Esophagus muscularis mucosa (tissue), 4 donors: ENCODE results near the gene PGM2L1. TPM values are rescaled to one million over a fixed set of nuclear protein-coding genes. Genes with fewer than 3 reads are reported as not detected.
A peak's percentile ranks its signal among the peaks of the same experiment; 100 is the strongest.

Experiments used
- DNase-seq: peaks from one replicate; pipeline ENCODE4 v3.0.0-alpha.2; 2017; ENCODE audit errors: extremely low spot score
- H3K27ac ChIP-seq, 4 donors: fragments of 200-600 bp; sonication (generic); replicated peaks in 1 of 4; 1 replicate in 3 of 4; 2 replicates in 1 of 4; pipeline ENCODE4 v1.5.1; 2016 to 2019; ENCODE audit warnings: mild to moderate bottlenecking in 1 of 4
- H3K27me3 ChIP-seq, 4 donors: fragments of 200-600 bp; sonication (generic); one replicate each; pipeline versions ENCODE4 v1.5.1 to v1.6.0; 2016 to 2019
- H3K36me3 ChIP-seq, 4 donors: fragments of 200-600 bp; sonication (generic); one replicate each; pipeline ENCODE4 v1.5.1; 2016 to 2019
- H3K4me1 ChIP-seq, 4 donors: fragments of 200-600 bp; sonication (generic); one replicate each; pipeline ENCODE4 v1.5.1; 2016 to 2019
- H3K4me3 ChIP-seq, 4 donors: fragments of 200-600 bp; sonication (generic); 1 replicate in 2 of 4; 2 replicates in 2 of 4; pipeline ENCODE4 v1.5.1; 2016 to 2019; ENCODE audit warnings: mild to moderate bottlenecking in 4 of 4, moderate library complexity in 1 of 4
- H3K9me3 ChIP-seq, 4 donors: fragments of 200-600 bp; sonication (generic); 1 replicate in 3 of 4; 2 replicates in 1 of 4; pipeline ENCODE4 v1.5.1; 2016 to 2019
- EP300 ChIP-seq: sonication (generic); formaldehyde crosslinking; IDR thresholded peaks from one replicate; pipeline ENCODE4 v1.6.1; 2017; ENCODE audit warnings: antibody characterized with exemption
- POLR2A ChIP-seq: fragments of 450-650 bp; IDR thresholded peaks from one replicate; pipeline ENCODE4 v1.6.1; 2017; ENCODE audit warnings: antibody characterized with exemption, moderate library complexity, mild to moderate bottlenecking, low read depth
- POLR2AphosphoS5 ChIP-seq, 2 donors: sonication (generic); formaldehyde crosslinking; IDR thresholded peaks; one replicate each; pipeline ENCODE4 v1.6.1; 2017; ENCODE audit warnings: antibody characterized with exemption in 2 of 2
- WGBS: methylation state at CpG from one replicate; pipeline ENCODE4 v1.1.5; 2018; 5-methylcytosine and 5-hydroxymethylcytosine counted together
- intact Hi-C: fragments of 100-400 bp; cut with DNase I; formaldehyde crosslinking; loops from one replicate; pipeline ENCODE4 v1.15.1; 2023
- total RNA-seq, 4 donors: library from RNA; depleted of rRNA; stranded (reverse); fragments of >200 nt; gene quantifications; one replicate each; pipeline versions ENCODE4 v1.1.0 to v1.2.1, GENCODE V29; 2016
- TF ChIP-seq, protein P1 (sequence below), 3 experiments: fragments of 200-600 bp in 2 of 3; fragments of 450-650 bp in 1 of 3; sonication (generic) in 2 of 3; IDR thresholded peaks; one replicate each; pipeline ENCODE4 v1.5.1; 2017 to 2019; ENCODE audit warnings: antibody characterized with exemption in 3 of 3, mild to moderate bottlenecking in 2 of 3, moderate library complexity in 1 of 3

PGM2L1 gene
- total RNA-seq, 4 donors from 2014 or later: 2.5 to 6.4 (median 5.8) TPM

DNA sequence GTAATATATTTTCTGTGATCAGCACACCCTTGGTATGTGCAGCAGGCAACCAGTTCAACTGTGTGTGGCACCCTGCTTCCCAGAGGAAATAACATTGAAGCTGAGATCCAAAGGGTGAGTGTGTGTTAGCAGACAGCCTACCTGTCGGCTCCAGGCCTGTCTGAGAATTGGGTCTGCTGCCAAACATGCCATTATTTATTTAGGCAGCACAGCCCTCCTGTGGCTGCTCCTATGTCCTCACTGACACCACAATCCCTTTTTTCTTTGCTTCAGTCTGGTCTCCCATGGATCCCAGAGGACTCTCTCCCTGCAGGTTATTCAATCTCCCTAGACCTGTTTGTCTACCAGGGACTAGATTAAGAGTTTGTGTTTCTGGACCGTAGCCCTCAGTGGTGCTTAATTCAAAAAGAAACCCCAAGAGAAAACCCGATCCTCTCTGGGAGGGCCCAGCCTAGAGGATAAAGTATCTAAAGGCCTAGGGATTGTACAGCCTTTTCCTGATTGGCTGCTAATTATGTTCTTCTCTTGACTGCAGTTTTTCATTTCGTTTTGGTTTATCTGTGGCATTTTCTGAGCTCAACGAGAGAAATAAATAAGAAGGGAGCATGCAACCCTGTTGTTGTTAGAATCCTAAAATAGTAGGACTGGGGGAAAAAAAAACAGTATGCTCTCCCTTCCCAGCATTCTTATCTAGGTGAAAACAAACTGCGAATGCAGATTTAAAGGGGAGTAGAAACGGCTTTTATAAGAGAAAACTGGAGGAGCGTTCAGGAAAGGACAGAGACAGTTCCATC, 45.0 kb upstream of the PGM2L1 start:
- H3K4me1 ChIP-seq: peaks cover 3 to 15% (median 8%) of the 10 kb centered on the region in 4 donors
- H3K4me3 ChIP-seq: no peak overlapping the region
- no peak for TF ChIP-seq POLR2AphosphoS5 (IDR thresholded peaks at IDR 0.05)
- TF ChIP-seq POLR2A: no peak
- no peak for TF ChIP-seq EP300
- TF ChIP-seq, protein P1, sequence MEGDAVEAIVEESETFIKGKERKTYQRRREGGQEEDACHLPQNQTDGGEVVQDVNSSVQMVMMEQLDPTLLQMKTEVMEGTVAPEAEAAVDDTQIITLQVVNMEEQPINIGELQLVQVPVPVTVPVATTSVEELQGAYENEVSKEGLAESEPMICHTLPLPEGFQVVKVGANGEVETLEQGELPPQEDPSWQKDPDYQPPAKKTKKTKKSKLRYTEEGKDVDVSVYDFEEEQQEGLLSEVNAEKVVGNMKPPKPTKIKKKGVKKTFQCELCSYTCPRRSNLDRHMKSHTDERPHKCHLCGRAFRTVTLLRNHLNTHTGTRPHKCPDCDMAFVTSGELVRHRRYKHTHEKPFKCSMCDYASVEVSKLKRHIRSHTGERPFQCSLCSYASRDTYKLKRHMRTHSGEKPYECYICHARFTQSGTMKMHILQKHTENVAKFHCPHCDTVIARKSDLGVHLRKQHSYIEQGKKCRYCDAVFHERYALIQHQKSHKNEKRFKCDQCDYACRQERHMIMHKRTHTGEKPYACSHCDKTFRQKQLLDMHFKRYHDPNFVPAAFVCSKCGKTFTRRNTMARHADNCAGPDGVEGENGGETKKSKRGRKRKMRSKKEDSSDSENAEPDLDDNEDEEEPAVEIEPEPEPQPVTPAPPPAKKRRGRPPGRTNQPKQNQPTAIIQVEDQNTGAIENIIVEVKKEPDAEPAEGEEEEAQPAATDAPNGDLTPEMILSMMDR (IDR thresholded peaks at IDR 0.05): peak in 1 of 3 experiments; percentile 10
- no peaks in the 10 kb centered on the region for H3K36me3 ChIP-seq
- H3K27ac ChIP-seq: no peak overlapping the region
- no peaks in the 10 kb centered on the region for H3K27me3 ChIP-seq
- no peaks in the 10 kb centered on the region for H3K9me3 ChIP-seq
- intact Hi-C loops: no loop called here
- WGBS: 54% methylated on average over 8 of the region's 8 CpGs
- DNase-seq: no peak

DNA sequence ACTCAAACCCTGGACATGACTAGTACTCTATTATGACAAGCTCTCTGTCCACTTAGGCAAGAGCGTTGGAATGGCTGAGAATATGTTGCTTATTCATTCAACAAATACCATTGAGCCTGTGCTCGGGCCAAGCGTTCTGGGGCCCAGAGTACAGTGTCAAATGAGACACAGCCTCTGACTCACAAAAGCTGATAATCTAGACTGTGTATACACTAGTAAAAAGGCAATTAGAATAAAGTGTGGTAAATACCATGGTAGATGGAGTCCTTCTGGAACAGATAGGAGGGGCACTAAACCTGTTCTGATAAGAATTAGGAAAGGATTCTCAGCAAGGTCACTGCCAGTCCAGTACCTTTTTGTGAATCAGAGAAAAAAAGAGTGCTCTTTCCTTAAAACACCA, 44.4 kb upstream of the PGM2L1 start:
- TF ChIP-seq, protein P1 (IDR thresholded peaks at IDR 0.05): no peak
- no peak for TF ChIP-seq POLR2A
- TF ChIP-seq EP300: no peak
- no peak for TF ChIP-seq POLR2AphosphoS5 (IDR thresholded peaks at IDR 0.05)
- no peaks in the 10 kb centered on the region for H3K36me3 ChIP-seq
- H3K4me1 ChIP-seq: peaks cover 3 to 15% (median 8%) of the 10 kb centered on the region in 4 donors
- 39% methylated on average over 3 of the region's 3 CpGs for WGBS
- no peak for DNase-seq
- H3K27ac ChIP-seq: no peak overlapping the region
- intact Hi-C loops: no loop called here
- no peaks in the 10 kb centered on the region for H3K27me3 ChIP-seq
- H3K9me3 ChIP-seq: no peaks in the 10 kb centered on the region
- no peak overlapping the region for H3K4me3 ChIP-seq

DNA sequence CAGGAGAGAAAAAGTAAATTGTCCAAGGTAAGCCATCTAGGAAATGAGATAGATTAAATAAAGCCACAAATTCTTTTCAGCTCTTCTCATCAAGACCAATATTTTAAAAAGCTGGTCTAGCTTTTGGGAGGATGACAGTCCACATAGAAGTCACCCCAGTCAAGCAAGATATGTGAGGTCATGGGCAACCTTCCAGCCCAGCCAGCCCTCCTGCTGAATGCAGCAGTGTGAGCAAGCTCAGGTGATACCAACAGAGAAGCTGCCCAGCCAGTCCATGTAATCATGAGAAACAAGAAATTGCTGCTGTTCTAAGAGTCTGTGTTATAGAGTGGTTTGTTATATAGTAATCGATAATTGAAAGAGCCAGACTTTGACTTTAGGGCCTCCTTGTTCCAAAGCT, 40.4 kb upstream of the PGM2L1 start:
- DNase-seq: no peak
- H3K9me3 ChIP-seq: no peaks in the 10 kb centered on the region
- intact Hi-C loops: no loop called here
- 100% methylated on average over 1 of the region's 1 CpG for WGBS
- no peak overlapping the region for H3K4me3 ChIP-seq
- H3K27me3 ChIP-seq: no peaks in the 10 kb centered on the region
- TF ChIP-seq POLR2A (no peak), EP300 (no peak), POLR2AphosphoS5 (IDR thresholded peaks at IDR 0.05) (no peak)
- TF ChIP-seq, protein P1 (IDR thresholded peaks at IDR 0.05): no peak
- H3K4me1 ChIP-seq: peaks cover 3 to 10% (median 7%) of the 10 kb centered on the region in 4 donors
- no peak overlapping the region for H3K27ac ChIP-seq
- no peaks in the 10 kb centered on the region for H3K36me3 ChIP-seq

DNA sequence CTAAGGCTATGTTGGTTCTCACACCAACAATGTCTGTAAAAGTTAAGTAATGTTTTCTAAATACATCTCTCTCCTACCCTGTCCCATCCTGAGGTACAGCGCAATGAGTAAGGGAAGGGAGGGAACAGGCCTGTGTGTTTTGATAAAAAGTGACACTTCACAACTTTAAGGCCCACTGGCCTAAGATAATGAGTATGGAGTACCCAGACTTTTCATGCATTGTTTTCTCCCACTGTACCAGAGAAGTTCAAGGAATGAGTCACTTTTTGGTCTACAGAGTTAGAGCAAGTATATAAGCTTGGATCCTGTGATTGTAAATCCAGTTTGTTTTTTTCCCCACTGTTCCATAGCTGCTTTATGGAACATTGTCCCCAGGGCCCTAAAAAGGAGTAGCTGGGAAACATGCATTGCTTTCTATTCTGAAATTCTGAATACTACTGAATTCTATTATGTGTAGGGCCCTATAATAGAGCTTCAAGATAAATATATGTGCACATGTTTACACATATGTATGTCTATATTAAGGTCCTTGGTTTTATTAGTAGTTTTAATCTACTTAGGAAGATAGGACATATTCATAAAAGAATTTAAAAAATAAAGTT, 39.3 kb upstream of the PGM2L1 start:
- 100% methylated on average over 1 of the region's 1 CpG for WGBS
- no peak overlapping the region for H3K27ac ChIP-seq
- peaks cover 0 to 3% (median 0%) of the 10 kb centered on the region in 4 donors for H3K27me3 ChIP-seq
- no peaks in the 10 kb centered on the region for H3K36me3 ChIP-seq
- H3K4me1 ChIP-seq: no peaks in the 10 kb centered on the region
- H3K9me3 ChIP-seq: no peaks in the 10 kb centered on the region
- intact Hi-C loops: no loop called here
- no peak for TF ChIP-seq POLR2A
- TF ChIP-seq, protein P1 (IDR thresholded peaks at IDR 0.05): no peak
- no peak for TF ChIP-seq POLR2AphosphoS5 (IDR thresholded peaks at IDR 0.05)
- no peak for TF ChIP-seq EP300
- H3K4me3 ChIP-seq: no peak overlapping the region
- no peak for DNase-seq
